GM19328 (cell line): ENCODE results near the gene CTDSPL.

Source experiments
- ATAC-seq: cut with Tn5 transposase; IDR thresholded peaks from one replicate; pipeline ENCODE4 v1.9.1; 2021; ENCODE audit warnings: mild to moderate bottlenecking, moderate library complexity; ENCODE audit not compliant: unreplicated experiment

CTDSPL gene

GRCh38 chr3:37997791-37998370 lies 136.2 kb downstream of the CTDSPL start:
- ATAC-seq, result no peak

GRCh38 chr3:37999836-38000235 lies 138.2 kb downstream of the CTDSPL start:
- ATAC-seq, result no peak

DNA sequence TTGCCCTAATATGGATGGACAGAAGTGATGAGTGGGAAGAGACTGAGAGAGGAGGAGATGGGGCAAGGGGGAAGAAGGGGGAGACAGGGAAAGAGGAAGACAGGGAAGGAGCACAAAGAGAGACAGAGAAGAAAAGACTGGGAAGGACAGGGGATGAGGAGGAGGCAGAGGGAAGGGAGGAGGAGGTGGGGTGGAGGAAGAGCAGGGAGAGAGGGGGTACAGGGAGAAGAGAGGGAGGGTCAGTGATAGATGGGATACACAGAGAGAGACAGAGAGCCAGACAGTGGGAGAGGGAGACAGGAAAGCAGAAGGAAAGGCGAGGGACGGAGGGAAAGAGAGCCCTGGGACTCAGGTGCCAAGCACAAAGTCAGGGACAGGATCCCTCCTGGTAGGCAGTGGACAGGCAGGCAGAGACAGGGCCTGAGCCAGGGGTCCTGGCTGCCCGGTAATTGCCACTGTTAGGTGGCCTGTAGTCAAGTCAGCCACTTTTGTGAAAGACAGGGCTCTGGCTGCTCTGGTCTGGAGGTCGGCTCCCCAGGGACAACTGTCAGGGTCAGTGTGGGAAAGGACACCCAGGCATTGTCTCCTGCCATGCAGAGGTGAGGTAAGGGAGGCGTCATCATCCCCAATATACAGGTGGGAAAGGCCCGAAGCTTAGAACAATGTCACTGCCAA lies 138.7 kb downstream of the CTDSPL start:
- ATAC-seq, result no peak

- no peak for ATAC-seq
These were observed 139.3 kb downstream of the CTDSPL start for GRCh38 chr3:38000965-38001455.

DNA sequence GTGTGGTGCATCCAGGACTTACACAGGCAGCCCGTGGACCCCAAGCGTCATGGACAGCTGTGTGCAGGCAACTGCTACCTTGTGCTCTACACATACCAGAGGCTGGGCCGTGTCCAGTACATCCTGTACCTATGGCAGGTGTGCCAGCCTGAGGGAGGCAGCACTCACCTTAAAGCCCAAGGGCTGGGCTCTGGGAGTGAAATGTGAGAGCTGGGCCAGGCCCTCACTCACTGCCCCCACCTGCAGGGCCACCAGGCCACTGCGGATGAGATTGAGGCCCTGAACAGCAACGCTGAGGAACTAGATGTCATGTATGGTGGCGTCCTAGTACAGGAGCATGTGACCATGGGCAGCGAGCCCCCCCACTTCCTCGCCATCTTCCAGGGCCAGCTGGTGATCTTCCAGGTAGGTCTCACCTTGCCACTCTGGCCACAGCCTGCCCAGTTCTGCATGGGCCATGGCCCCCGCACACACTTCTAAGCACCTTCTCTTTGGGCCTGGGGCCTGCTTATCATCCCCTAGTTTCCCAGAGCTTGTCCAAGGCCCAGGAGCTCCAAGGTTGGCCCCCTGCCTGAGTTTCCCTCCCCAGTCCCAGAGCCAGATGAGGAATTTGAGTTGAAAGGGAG lies 139.9 kb downstream of the CTDSPL start:
- ATAC-seq, result no peak

GRCh38 chr3:38002291-38002876 lies 140.7 kb downstream of the CTDSPL start:
- no peak for ATAC-seq

DNA sequence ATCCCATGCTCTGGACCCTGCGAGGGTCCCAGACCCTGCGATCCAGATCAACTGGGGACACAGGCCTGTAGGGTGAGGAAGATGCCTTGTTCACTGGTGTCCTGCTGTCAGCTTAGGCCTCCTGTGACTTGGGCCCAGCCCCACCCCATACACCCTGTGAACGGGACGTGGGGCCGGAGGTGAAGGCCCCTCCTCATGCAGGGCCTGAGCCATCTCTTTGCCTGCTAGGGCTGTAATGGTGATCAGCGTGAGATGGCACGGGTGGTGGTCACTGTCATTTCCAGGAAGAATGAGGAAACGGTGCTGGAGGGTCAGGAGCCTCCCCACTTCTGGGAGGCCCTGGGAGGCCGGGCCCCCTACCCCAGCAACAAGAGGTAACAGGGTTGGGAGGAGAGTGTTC lies 141.3 kb downstream of the CTDSPL start:
- no peak for ATAC-seq

DNA sequence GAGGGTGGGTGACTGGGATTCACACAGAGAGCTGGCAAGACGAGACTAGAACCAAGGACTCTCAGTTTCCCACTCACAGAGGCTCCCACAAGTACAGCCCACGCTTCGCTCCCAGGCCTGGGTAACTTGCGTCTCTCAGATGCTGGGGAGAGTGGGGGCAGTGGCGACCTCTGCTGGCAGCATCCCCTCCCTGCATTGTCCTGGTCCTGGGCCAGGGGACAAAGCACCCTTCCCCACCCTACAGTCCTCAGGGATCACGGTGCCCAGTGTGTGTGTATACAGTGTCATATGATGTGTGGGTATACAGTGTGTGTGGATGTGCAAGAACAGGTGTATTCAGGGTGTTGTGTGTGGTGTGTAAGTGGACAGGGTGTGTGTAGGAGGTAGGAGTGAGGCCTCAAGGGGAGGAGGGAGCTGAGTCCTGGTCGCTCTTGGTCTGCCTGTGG lies 141.7 kb downstream of the CTDSPL start:
- no peak for ATAC-seq

DNA sequence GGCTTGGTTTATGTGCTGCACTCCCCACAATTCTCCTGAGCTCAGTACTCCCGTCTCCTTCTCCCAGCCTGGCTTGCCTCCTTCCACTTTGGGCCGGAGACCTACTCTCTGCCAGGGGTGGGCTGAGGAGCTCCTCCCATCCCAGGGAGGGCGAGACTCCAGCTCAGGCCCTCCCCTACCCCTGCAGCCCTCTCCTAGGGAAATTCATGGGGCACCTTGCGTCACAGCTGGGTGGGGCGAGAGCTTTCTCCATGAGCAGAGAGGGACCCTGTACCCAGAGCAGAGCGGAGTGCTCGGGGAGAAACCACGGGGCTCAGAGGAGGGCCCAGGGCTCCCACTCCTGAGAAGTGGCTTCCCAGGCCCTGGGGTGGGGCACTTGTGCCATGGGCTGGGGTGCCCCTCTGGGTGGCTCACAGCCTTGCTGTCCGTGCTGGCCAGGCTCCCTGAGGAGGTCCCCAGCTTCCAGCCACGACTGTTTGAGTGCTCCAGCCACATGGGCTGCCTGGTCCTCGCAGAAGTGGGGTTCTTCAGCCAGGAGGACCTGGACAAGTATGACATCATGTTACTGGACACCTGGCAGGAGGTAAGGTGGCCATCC lies 142.2 kb downstream of the CTDSPL start:
- ATAC-seq, result no peak

- ATAC-seq, result peak; percentile 45
These were observed 142.9 kb downstream of the CTDSPL start for GRCh38 chr3:38004415-38005075.

DNA sequence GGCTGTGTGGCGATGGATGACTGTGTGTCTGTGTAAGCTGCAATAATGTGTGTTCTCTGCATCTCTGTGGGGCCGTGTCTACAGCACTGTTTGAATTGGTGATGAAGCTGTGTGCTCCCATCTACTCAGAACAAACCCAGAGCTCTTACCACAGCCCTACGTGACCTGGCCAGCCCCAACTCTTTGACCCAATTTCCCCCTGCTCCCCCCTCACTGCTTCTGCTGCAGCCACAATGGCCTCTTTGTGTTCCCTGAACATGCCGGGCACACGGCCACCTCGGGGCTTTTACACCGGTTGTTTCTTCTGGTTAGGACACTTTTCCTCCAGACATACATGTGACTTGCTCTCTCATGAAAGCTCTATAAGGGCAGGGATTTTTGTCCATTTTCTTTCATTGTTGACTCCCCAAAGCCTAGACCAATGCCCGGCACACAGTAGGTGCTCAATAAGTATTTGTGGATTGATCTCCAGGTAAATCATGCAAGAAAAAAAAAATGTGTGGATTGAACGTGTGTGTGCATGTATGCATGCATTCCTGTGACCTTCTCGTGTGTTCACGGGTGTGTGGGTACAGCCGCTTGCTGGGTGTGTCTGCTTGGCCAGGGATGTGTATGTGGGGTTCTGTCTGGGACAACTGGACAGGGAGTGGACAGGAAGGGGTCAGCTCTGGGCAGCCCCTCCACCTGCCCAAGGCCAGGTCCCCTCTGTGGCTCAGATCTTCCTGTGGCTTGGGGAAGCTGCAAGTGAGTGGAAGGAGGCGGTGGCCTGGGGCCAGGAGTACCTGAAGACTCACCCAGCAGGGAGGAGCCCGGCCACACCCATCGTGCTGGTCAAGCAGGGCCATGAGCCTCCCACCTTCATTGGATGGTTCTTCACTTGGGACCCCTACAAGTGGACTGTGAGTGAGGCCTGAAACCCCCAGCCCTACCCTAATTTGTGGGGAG lies 143.7 kb downstream of the CTDSPL start:
- ATAC-seq, result no peak

DNA sequence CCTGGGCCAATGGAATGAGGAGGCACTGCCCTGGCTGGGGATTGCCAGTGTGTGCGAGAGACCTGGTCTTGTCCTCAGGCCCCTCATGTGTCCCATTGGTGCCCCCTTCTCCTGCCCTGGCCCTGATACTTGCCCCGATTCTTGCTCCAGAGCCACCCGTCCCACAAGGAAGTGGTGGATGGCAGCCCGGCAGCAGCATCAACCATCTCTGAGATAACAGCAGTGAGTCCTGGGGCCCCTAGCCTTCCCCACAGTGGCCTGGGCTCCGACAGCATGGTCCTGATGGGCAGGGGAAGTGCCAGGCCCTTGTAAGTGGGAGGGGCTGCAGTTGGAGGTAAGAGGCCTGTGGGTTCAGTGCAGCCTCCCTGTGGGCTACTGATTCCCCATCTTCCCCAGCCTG lies 144.4 kb downstream of the CTDSPL start:
- no peak for ATAC-seq

DNA sequence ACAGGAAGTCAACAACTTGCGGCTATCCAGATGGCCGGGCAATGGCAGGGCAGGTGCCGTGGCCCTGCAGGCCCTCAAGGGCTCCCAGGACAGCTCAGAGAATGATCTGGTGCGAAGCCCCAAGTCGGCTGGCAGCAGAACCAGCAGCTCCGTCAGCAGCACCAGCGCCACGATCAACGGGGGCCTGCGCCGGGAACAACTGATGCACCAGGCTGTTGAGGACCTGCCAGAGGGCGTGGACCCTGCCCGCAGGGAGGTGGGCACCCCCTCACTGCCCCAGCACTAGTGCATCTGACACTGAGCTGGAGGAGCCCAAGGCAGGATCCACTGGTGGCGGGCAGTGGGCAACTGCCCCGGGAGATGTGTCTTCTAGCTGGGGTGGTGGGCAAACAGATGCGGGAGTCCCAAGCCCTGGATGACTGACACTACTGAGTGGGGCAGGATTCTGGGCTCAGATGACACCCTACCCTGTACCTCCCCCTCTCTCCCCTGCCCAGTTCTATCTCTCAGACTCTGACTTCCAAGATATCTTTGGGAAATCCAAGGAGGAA lies 144.8 kb downstream of the CTDSPL start:
- ATAC-seq, result no peak

DNA sequence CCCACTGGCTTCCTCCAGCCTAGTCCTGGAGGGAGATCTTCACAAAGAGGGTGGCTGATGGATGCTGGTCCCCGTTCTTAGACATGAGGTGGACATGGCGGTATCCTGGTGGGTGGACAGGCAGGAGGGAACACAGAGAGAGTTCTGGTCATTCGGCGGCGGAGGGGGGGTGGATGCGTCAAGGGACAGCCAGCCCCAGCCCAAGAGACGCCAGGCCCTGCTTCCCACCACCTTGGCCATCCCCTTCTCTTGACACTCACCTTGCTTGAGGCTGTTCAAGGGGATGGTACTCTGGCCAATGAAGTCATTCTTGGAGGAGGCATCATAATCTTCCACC lies 146.0 kb downstream of the CTDSPL start:
- no peak for ATAC-seq

GRCh38 chr3:38008191-38008701 lies 146.6 kb downstream of the CTDSPL start:
- ATAC-seq, result no peak

GRCh38 chr3:38008971-38009580 lies 147.4 kb downstream of the CTDSPL start:
- ATAC-seq, result no peak

DNA sequence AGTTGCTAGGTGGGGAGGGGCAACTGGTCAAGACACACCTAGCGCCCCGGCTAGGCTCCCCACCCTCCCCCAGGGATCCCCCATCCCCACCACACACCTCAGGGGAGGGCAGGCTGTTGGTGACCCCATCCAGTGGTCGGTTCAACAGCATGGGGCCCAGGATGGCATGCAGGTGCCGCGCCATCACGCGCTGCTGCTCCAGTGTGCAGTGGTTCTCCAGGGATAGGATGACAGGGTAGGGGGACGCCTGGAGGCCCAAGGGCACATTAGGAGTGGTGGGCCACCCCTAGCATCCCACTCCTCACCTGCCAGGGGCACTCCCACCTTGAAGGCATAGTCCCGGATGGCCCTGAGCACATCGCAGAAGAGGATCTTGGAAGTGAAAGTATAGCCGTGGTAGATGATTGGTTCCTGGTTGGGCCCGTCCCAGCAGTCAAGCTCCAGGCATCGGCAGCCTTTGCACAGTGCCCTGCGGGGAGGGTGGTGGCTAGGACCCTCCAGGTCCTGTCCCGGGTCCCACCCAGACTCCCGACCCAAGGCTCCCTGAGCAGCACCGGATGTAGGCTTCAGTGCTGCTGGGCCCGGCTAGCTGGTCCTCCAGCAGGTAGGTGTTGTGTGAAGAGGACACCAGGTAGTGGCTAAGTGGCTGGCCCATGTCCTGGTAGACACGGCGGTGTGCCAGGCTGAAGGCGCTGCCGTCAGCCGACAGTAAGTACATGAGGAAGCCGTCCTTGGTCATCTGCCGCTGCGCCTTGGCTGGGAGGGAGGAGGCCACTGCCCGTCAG lies 148.3 kb downstream of the CTDSPL start:
- ATAC-seq, result no peak

DNA sequence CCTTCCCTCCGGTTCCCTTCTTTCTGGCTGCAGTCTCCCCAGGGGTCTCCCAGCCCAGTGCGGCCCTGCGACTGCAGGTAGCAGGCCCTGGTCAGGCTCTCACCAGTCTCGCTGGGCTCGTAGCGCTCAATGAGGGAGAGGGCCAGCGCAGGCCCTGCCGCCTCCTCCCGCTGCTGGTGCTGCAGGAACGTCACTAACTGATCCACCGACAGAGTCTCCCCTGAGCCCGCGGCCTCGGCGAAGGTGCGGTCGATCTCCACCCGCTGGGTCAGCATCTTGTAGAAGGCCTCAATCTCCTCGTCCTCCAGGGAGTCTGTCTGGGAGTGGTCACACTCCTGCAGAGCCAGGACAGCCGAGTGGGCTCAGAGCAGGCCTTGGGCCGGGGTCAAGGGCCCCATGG lies 149.4 kb downstream of the CTDSPL start:
- no peak for ATAC-seq
